GM18909 (cell line): ENCODE data around the gene CASZ1.

Source experiments
- ATAC-seq: cut with Tn5 transposase; IDR thresholded peaks from one replicate; pipeline ENCODE4 v1.9.1; 2021; ENCODE audit warnings: mild to moderate bottlenecking; ENCODE audit not compliant: unreplicated experiment, poor library complexity

Gene CASZ1

GRCh38 chr1:10734962-10735544 is 61.4 kb downstream of the CASZ1 start:
- no peak for ATAC-seq

GRCh38 chr1:10734375-10734774 is 62.1 kb downstream of the CASZ1 start:
- ATAC-seq, result no peak

DNA sequence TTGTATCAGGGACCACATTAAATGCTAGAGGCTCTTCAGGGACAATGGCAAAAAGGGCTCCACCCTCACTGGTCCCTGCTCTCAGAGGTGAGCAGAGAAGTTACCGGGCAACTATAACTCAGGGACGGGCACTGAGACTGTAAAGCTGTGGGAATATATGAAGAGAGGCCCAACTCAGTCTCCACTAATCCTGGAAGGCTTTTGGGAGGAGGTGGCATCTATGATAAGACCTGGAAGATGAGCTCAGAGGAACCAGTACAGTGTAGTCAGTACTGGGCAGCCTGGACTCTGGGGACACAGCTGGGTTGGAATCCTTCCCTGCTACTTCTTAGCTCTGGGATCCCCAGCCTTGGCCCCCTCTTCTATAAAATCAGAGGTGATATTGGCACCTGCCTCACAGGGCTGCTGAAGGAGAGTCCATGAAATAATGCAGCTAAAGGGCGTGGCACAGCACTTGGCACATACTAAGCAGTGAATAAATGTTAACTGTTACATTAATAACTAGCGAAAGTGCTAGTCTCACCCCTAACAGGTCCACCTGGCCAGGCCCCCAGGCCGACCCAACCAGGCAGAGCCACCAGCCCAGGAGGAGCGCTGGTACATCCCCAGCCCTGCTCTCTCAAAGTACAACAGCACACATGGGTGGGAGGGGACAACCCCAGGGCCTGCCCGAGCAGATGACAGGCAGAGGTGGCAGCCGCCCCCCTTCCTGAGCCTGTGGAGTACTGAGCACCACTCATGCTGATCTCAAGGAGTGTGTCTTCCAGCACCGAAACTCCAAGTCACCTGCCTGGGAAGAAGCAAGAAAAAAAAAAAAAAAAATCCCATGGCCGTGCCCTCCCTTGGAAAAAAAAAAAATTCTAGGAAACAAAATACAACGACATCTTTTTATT is 62.7 kb downstream of the CASZ1 start:
- ATAC-seq, result no peak

DNA sequence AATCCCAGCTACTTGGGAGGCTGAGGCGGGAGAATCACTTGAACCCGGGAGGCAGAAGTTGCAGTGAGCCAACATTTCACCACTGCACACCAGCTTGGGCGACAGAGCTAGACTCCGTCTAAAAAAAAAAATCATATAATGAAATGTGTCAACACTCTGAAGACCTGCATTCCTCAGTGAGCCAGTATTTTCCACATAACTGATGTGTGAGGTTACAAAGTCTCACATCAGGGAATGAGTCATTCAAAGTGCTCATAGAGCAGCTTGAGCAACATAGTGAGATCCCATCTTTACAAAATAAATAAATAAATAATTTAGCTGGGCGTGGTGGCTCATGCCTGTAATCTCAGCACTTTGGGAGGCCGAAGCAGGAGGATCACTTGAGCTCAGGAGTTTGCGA is 65.5 kb downstream of the CASZ1 start:
- ATAC-seq, result no peak

- ATAC-seq, result no peak
Measured at GRCh38 chr1:10728595-10729410, 67.6 kb downstream of the CASZ1 start.

DNA sequence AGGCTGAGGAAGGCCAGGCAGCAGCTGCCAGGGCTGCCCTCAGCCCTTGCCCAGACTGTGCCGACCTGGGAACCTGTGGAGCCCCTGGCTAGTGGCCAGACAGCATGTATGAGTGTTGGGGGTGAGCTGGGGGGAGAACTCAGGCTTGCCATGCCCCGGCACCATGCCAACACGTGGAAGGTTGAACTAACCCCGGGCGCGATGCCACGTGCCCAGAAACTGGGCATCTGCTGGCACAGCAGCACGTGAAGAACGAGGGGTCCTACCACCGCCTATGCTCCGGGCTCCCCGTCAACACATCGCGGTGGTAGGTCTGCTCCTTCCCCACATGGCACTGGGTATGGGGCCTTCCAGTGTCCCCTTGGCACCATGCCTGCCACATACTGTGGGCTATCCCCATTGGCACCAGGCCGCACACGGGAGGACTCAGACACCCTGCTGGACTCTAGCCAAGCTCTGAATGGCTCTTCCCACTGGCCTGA is 68.7 kb downstream of the CASZ1 start:
- no peak for ATAC-seq

DNA sequence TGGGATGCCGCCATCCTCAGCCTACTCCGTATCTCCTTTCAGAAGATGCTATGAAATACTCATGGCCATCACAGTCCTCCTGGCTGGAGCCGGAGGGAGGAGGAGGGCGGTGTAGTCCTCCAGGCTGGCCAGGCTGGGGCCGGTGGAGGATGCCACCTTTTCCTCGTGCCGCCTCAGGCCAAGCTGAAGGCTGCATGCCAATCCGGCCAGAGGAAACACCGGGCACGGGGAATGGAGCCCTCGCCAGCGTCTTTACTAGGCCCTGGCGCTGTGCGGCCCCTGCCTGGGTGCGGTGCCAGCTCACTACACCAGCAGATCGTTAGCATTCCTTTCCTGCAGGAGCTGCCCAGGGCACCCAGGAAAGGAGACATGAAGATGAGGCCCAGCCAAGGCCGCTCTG is 70.1 kb downstream of the CASZ1 start:
- no peak for ATAC-seq

DNA sequence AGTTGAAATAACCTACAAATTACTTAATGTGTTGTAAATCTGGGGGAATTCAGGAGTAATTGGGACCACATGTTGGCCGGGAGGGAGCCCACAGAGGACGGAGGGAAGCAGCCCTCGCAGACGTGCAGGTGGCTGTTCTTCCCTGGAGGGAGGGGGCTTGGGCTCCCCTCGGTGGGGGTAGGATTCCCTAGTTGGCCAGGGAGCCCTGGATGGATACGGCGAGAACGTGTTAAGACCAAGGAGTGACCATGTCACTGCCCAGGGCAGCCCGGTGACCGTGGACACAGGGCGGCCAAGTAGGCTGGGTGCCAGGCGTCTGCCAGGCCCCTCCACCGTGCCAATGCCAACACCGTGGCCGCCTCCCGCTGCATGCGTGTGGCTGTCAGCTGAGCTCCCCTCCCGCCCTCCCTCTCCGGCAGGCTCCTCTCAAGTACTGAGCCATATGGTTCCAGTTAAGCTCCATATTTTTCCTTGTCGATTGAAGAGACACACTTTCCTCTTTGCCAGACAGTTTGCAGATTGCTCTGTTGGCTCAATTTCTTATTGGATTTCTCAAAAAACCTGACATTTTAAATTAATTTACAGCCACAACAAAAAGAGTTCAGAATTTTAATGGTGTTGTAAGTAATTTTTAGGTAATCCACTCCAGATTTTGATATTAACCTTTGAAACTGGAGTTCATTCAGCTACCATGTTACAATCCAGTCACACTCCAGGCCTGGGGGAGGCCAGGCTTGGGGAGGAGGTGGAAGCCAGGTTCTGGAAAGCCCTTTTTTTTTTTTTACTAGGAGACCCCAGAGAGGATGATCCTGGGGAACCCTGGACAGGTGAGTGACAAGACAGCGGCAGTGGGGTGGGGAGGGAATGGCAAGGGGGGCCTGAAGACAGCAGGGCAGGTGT is 71.2 kb downstream of the CASZ1 start:
- no peak for ATAC-seq

GRCh38 chr1:10724511-10724910 is 71.9 kb downstream of the CASZ1 start:
- no peak for ATAC-seq

DNA sequence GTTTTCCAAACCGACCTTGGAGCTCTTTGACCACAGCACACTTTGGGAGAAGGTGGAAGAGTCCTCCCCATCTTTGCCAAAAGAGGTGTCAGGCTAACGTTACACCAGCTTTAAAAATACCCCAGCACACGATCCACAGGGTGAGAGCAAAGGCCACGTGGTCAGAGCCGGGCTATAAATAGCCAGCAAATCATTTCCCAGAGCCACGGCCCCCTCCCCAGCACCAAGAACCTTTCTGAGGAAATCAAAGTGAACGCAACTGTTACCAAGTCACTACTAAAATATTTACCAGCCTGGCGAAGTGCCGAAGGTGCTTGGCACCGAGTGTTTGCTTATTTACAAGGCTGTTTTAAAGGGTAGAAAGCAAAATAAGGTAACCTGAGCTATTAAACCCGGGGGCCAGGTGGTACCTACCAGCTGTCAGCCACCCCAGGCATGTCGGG is 72.4 kb downstream of the CASZ1 start:
- ATAC-seq, result no peak

DNA sequence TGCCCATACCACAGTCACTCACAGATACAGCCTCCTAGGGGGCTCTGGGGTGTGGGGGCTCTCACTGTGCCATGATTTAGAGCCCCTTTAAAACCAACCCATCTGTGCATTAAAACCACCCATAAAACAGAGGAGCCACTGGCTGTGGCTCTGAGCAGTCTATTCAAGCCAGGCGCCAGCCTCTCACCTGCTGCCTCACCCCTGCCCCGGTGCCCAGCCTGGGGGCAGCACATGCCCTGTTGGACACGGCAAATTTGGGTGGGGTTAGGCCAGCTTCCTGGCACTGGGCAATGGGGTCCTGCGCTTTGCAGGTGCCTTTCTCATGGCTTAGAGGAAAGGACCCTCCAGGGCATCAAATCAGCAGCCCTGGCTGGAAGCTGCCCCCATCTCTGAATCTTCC is 73.1 kb downstream of the CASZ1 start:
- no peak for ATAC-seq

DNA sequence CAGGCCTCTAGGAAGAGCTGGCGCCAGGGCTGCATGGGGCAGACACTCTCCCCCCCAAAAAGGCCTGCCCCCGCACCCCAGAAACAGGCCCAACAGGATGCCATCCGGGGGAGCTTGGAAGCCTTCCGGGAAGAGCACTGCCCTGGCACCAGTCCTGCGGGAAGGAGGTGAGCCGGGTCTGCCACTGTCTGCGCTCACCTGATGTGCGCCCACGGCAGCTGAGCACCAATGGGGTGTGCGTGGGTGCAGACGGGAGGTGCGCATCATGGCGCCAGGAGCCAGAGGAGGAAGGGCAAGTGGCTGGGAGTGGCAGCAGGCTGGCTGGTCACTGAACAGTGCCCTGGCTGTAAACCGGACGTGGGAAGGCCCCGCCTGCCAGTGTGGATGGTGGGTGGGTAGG is 73.6 kb downstream of the CASZ1 start:
- no peak for ATAC-seq

GRCh38 chr1:10721381-10722321 is 74.8 kb downstream of the CASZ1 start:
- no peak for ATAC-seq

DNA sequence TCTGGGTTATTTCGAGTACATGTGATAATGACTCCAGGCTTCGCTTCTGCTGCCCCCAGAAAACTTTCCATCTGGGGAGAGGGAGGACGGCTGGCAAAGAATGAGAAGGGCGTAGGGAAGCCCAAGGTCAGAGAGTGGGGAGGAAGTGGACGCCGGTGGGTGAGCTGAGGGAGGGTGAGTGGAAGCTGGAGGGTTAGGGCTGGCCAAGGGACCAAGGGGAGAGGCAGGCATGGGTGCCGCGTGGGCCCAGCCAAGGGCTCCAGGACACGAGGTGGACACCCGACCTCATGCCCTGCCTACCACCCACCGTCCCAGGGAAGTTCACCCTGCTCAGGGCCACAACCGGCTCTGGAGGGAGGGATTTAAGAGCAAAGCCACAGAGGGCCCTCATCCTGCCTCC is 75.8 kb downstream of the CASZ1 start:
- ATAC-seq, result no peak

DNA sequence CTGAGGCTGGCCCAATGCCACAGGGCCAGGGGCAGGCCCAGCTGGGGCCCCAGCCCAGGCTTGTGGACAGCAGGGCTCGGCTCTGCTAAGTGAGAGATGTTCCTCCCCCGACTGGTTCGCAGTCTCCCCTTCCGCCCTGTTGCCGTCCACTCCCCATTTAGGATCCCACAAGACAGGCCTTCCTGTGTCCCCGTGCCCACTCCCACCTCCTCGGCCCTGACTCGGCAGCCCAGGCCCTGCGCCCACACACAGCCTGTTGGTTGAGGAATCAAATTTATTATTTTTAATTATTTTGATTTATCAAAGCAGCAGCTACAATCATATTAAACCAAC is 78.4 kb downstream of the CASZ1 start:
- no peak for ATAC-seq

DNA sequence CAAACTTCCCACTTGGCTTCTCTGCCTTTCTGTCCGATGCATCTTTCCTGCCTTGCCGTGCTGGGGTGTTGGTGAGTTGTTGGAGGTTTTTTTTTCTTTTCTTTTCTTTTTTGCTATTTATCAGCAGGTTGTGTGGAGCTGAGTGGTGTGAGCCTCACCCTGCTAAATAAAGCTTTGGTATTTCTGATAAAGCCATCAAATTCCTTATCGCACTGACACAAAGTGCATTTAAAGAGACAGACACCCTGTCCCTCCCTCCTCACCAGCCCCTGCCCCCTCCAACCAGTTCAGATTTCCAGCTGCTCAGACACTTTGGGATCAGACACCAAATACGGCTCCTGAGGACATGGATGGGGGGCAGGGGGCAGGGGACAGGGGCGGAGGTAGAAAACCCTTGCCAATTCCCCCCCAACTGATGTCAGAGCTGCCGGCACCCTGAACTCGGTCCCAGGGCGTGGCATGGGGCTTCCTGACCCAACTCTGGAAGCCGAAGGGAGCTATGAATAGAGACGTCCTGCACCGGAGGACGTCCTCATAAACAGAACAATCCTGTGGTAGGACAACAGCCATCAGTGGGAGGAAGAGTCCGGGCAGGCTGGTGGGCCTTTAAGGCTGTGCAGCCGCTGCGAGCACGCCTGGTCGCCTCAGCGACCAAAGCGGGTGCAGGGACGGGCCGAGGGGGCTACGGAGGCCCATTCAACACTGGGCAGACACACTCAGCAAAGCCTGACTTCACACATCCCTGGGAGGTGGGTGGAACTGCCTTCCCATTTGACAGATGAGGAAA is 79.0 kb downstream of the CASZ1 start:
- no peak for ATAC-seq

DNA sequence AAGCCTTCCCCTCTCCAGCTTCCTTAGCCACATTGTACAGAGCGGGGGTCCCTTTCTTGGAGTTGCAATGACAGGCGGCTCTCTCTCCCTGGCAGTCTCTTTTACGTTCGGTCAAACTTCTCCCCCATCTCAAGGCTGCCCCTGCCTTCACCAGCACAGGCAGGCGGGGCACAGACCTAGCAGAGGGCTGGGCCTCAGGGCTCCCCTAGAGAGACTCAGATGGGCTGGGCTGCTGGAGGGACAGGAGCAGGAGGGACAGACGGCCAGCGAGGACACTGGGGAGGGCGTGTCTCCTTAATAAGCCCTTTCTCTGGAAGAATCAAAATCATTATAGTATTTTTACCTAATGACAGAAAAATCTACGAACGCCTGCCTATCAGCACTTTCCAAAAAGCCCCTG is 79.6 kb downstream of the CASZ1 start:
- no peak for ATAC-seq
